ENCODE data around the gene EIF4EBP2. TPM values are rescaled to one million over a fixed set of nuclear protein-coding genes. Genes with fewer than 3 reads are reported as not detected.
A peak's percentile ranks its signal among the peaks of the same experiment; 100 is the strongest.

The EIF4EBP2 gene
- total and polyA plus RNA-seq, 2 of the 13 experiments (the other 11 are each of a cell fraction or from before 2014, with no cell fraction given), result 16.9 to 22.0 TPM

DNA sequence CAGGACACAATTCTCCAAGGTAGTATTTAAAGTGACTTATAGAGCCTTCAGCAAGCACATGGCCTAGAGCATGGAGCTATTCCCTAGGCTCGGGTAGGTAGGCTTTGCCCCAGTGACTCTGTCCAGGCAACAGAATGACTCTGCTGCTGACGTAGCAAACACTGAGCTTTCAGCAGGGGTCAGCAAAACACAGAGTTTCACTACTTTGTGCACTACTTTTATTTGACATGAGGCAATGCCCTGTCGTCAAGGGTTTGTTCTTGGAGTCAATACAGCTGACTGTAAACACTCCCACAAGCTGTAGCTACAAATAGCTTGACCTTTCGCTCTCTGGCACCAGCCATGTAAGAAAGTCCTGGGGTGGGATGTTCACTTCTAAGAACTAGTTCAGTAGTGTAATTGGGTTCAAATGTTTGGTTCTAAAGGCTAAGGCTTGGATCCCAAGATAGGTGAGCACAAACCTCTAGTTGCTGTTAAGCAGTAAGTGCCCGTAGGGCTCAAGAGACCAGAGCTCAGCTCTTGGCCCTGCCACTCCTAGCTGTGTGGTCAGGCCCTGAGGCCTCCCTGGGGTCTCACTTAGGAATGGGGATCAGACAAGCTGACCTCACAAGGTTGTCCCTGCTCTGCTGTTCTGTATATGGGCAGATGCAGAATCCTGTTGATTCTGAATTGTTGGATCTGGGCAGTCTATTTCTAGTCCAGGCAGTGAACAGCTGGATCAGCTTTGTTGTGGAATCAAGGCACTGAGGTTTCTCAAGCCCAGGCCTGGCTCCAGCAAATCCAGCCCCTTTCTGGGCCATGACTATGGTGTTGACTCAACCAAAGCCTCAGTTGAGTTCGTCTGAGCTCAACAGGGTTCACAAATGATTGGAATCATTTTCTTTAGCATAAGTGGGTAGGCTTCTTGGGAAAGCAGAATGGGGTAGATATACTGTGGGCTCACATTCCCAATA lies 26.8 kb downstream of the EIF4EBP2 start:
- no peak overlapping the region for H3K27ac ChIP-seq (ENCODE audit: extremely low read length, insufficient read depth, low read length)
- 40% methylated on average over 4 of the region's 6 CpGs for WGBS (ENCODE audit: low lambda C conversion rate)
- peak; percentile 33; the same call in 1 of the 2 replicates for TF ChIP-seq KAT8 (CRISPR knock-in tag; IDR thresholded peaks at IDR 0.05)
- TF ChIP-seq ZNF747 (CRISPR knock-in tag; IDR thresholded peaks at IDR 0.05; ENCODE audit: borderline replicate concordance), result no peak
- peak; percentile 92 for TF ChIP-seq BCL6 (CRISPR knock-in tag; IDR thresholded peaks at IDR 0.05)
- peak; percentile 43; the same call in 1 of the 2 replicates for TF ChIP-seq IKZF5 (CRISPR knock-in tag; IDR thresholded peaks at IDR 0.05)
- TF ChIP-seq CHD4 (IDR thresholded peaks at IDR 0.05; ENCODE audit: borderline replicate concordance, low read length), result no peak
- peak; percentile 61; the same call in 1 of the 2 replicates for TF ChIP-seq ZMYM4 (CRISPR knock-in tag; IDR thresholded peaks at IDR 0.05)
- TF ChIP-seq ZHX1 (CRISPR knock-in tag; IDR thresholded peaks at IDR 0.05; ENCODE audit: low read depth), result 0 out of 2 replicates have a peak, but pooled peaks have one; percentile 38
- 0 out of 2 replicates have a peak, but pooled peaks have one; percentile 16 for TF ChIP-seq ZFY (CRISPR knock-in tag; IDR thresholded peaks at IDR 0.05)
- TF ChIP-seq ZGPAT (CRISPR knock-in tag; IDR thresholded peaks at IDR 0.05), result peak; percentile 45; the same call in 1 of the 2 replicates
- TF ChIP-seq CREM (IDR thresholded peaks at IDR 0.05), result peak; percentile 80
- no peak for TF ChIP-seq CREM (CRISPR knock-in tag; IDR thresholded peaks at IDR 0.05)
- peak; percentile 57; the same call in 1 of the 2 replicates for TF ChIP-seq KDM2A (CRISPR knock-in tag; IDR thresholded peaks at IDR 0.05; ENCODE audit: borderline replicate concordance, low read depth)
- TF ChIP-seq NCOA1 (CRISPR knock-in tag; IDR thresholded peaks at IDR 0.05), result no peak
- TF ChIP-seq RFX5 (IDR thresholded peaks at IDR 0.05; ENCODE audit: low read depth, low read length), result 0 out of 2 replicates have a peak, but pooled peaks have one; percentile 48
- peak; percentile 53 for TF ChIP-seq HNF4A (CRISPR knock-in tag; IDR thresholded peaks at IDR 0.05)
- 0 out of 2 replicates have a peak, but pooled peaks have one; percentile 46 for TF ChIP-seq HOXA5 (CRISPR knock-in tag; IDR thresholded peaks at IDR 0.05)
- TF ChIP-seq NR2F1 (CRISPR knock-in tag; IDR thresholded peaks at IDR 0.05), result peak; percentile 64 to 72; a peak in 3 of 4 replicates

More for the DNA sequence above, 26.8 kb downstream of the EIF4EBP2 start:
- CTCF ChIA-PET (ENCODE audit: low intra/inter-chr PET ratio, low total read pairs), result interaction anchor here (1.2 kb wide), 1 partner anchor 110 kb away, joined by 4 read pairs; no protein-coding TSS in a partner anchor
- Histone ChIP-seq H3K36me3 (replicated peaks in 1 of 2; ENCODE audit: control insufficient read depth in 1 of 2, insufficient read depth in 2 of 2, low read length in 2 of 2) (peaks cover under 1 to 2% of the 10 kb centered on the region in 2 experiments; a peak in 2 of 5 replicates), H3K4me1 (ENCODE audit: insufficient read depth, low read length) (peaks cover 29% of the 10 kb centered on the region), H3K27me3 (ENCODE audit: control insufficient read depth in 1 of 2, insufficient read depth in 2 of 2, low read length in 2 of 2) (no peaks in the 10 kb centered on the region), H3K9ac (ENCODE audit: insufficient read depth, low read depth, low read length) (no peak overlapping the region), H2AFZ (ENCODE audit: low read length) (no peak overlapping the region), H3K79me2 (ENCODE audit: insufficient read depth, low read length) (no peaks in the 10 kb centered on the region), H4K20me1 (ENCODE audit: insufficient read depth, low read length) (no peaks in the 10 kb centered on the region), H3K9me3 (ENCODE audit: low read length) (no peaks in the 10 kb centered on the region), H3K4me2 (ENCODE audit: low read depth, low read length) (no peak overlapping the region), H3K4me3 (replicated peaks in 1 of 3; ENCODE audit: insufficient read depth in 1 of 3, low read depth in 2 of 3, low read length in 3 of 3) (no peak overlapping the region)
- no TSS peak for BruUV-seq (replicated peaks)
- peak; percentile 80 for DNase-seq (ENCODE audit: low spot score)
- FAIRE-seq, result peak; percentile 90
- POLR2A ChIA-PET, result interaction anchor here (0.9 to 2.5 kb wide), 7 partner anchors 9 to 260 kb away, joined by 3 to 32 read pairs (median 4); partner anchors contain the start of genes EIF4EBP2 and SAR1A
- in situ Hi-C loops (cut with HindIII; ENCODE audit: extremely low pct_ligation_motif_present, low pct_unique_long_range_greater_than_20kb) (no loop called here), intact Hi-C loops (cut with micrococcal nuclease; ENCODE audit: unreplicated experiment) (loop anchor here (5.0 kb wide), 1 partner anchor 48 kb away; the partner anchor contains the start of gene LRRC20)
- peak; percentile 80 for ATAC-seq
